B cell (primary cell): ENCODE measurements around the gene MYL11.

ENCODE experiments used
- CTCF ChIP-seq: fragments of 200-600 bp; IDR thresholded peaks from one replicate; pipeline ENCODE4 v1.8.0; 2022; ENCODE audit warnings: antibody characterized with exemption, mild to moderate bottlenecking
- EZH2 ChIP-seq: IDR thresholded peaks from 2 replicates; pipeline ENCODE4 v1.6.1; 2012; ENCODE audit warnings: borderline replicate concordance, low read depth, mild to moderate bottlenecking, moderate library complexity, low read length; ENCODE audit not compliant: insufficient read depth, poor library complexity, severe bottlenecking

GRCh38 chr16:30359871-30360170 is 14.8 kb upstream of the MYL11 start:
- no peak for TF ChIP-seq CTCF
- no peak for TF ChIP-seq EZH2
